Thoracic aorta (tissue), 2 donors: Measurements from ENCODE around the gene C19orf53. TPM values are rescaled to one million over a fixed set of nuclear protein-coding genes. Genes with fewer than 3 reads are reported as not detected.
A peak's percentile ranks its signal among the peaks of the same experiment; 100 is the strongest.
"Not testable (repeated sequence)": the region's sequence is repeated elsewhere in the genome, so short reads cannot be mapped to it uniquely, and the experiment has no call there.

Source experiments
- ATAC-seq: fragments of 150-250 bp; one replicate; pipeline ENCODE4 v1.8.0; 2017; ENCODE audit warnings: low read depth; ENCODE audit not compliant: insufficient number of reproducible peaks, low FRiP score
- DNase-seq: peaks from one replicate; pipeline ENCODE4 v3.0.0-alpha.2; 2020; ENCODE audit warnings: low spot score
- H3K27ac ChIP-seq, 2 donors: fragments of 200-600 bp; sonication (generic); 1 replicate in 1 of 2; 2 replicates in 1 of 2; pipeline ENCODE4 v1.5.1; 2016; ENCODE audit warnings: mild to moderate bottlenecking in 2 of 2, moderate library complexity in 2 of 2
- H3K27me3 ChIP-seq: fragments of 200-600 bp; sonication (generic); replicated peaks from 2 replicates; pipeline ENCODE4 v1.6.0; 2016; ENCODE audit warnings: mild to moderate bottlenecking; ENCODE audit not compliant: insufficient read depth
- H3K36me3 ChIP-seq: fragments of 200-600 bp; sonication (generic); one replicate; pipeline ENCODE4 v1.5.1; 2016
- H3K4me1 ChIP-seq, 2 donors: fragments of 200-600 bp; sonication (generic); 1 replicate in 1 of 2; 2 replicates in 1 of 2; pipeline versions ENCODE4 v1.5.1 to v1.6.0; 2016; ENCODE audit warnings: low read depth in 2 of 2, mild to moderate bottlenecking in 1 of 2; ENCODE audit not compliant: control insufficient read depth in 1 of 2
- H3K4me3 ChIP-seq: fragments of 200-600 bp; sonication (generic); 2 replicates; pipeline ENCODE4 v1.5.1; 2016; ENCODE audit warnings: mild to moderate bottlenecking
- H3K9me3 ChIP-seq: fragments of 200-600 bp; sonication (generic); 2 replicates; pipeline ENCODE4 v1.5.1; 2016
- total RNA-seq, 2 donors: library from RNA; depleted of rRNA; stranded (reverse); fragments of >200 nt; gene quantifications; one replicate each; pipeline versions ENCODE4 v1.1.0 to v1.2.3, GENCODE V29; 2016
- TF ChIP-seq, protein P1 (sequence below): fragments of 200-600 bp; sonication (generic); IDR thresholded peaks from one replicate; pipeline ENCODE4 v1.5.1; 2019; ENCODE audit warnings: antibody characterized with exemption

The C19orf53 gene
- total RNA-seq, 2 donors from 2014 or later = 114 to 128 TPM

DNA sequence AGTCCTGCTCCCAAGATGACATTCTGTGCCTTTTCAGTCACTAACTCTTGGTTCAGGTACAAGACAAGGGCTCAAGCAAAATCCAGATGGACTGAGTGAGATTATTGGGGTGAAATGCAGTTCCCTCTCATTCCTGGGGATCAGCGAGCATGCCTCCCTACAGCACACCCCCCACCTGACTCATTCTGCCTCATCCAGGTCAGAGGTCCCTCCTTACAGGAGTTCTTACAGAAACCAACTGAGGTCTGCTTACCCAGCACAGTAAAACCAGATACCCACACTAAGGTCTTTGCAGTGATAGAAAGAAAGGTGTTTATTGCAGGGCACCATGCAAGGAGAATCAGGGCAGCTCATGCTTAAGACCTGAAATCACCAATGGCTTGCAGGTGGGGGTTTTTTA lies 31.5 kb upstream of the C19orf53 start:
- H3K27ac ChIP-seq = no peak overlapping the region
- TF ChIP-seq, protein P1, sequence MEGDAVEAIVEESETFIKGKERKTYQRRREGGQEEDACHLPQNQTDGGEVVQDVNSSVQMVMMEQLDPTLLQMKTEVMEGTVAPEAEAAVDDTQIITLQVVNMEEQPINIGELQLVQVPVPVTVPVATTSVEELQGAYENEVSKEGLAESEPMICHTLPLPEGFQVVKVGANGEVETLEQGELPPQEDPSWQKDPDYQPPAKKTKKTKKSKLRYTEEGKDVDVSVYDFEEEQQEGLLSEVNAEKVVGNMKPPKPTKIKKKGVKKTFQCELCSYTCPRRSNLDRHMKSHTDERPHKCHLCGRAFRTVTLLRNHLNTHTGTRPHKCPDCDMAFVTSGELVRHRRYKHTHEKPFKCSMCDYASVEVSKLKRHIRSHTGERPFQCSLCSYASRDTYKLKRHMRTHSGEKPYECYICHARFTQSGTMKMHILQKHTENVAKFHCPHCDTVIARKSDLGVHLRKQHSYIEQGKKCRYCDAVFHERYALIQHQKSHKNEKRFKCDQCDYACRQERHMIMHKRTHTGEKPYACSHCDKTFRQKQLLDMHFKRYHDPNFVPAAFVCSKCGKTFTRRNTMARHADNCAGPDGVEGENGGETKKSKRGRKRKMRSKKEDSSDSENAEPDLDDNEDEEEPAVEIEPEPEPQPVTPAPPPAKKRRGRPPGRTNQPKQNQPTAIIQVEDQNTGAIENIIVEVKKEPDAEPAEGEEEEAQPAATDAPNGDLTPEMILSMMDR = no peak
- DNase-seq (no peak), ATAC-seq (no peak)
- H3K4me1 ChIP-seq = no peaks in the 10 kb centered on the region
- H3K27me3 ChIP-seq = no peaks in the 10 kb centered on the region
- no peaks in the 10 kb centered on the region for H3K9me3 ChIP-seq
- no peak overlapping the region for H3K4me3 ChIP-seq
- H3K36me3 ChIP-seq = no peaks in the 10 kb centered on the region

DNA sequence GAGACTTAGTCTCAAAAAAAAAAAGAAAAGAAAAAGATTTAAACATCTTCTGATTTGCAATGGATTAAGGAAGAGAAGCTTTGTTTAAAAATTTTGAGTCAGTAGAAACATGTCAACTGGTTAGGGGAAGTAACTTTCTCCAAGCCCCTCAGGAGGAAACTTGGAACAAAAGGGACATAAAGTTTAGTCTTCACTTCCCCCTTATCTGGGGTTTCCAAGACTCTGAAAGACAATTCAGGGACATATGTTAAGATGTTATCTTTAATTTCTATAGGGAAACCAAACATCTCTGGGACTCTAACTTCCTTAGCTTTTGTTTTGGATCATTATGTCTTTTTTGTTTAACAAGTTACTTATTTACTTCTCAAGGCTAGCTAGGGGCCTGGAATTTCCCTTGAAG lies 30.1 kb upstream of the C19orf53 start:
- no peak for DNase-seq
- TF ChIP-seq, protein P1 = no peak
- Histone ChIP-seq H3K27me3 (no peaks in the 10 kb centered on the region), H3K9me3 (no peaks in the 10 kb centered on the region), H3K27ac (no peak overlapping the region), H3K4me1 (peaks cover 5 to 9% of the 10 kb centered on the region in 2 donors), H3K4me3 (no peak overlapping the region), H3K36me3 (no peaks in the 10 kb centered on the region)
- no peak for ATAC-seq

DNA sequence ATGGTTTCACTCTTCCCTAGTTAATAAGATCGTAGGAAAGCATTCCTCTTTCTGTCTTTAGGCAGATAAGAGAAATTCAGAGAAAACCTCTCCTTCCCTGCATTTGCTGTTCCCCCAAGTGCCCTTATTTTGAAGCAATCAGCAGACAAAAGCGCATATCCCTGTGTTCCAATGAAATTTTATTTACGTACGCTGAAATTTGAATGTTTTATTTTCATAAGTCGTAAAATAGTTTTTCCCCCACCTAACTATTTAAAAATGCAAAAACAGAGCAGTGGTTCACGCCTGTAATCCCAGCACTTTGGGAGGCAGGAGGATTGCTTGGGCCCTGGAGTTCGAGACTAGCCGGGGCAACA lies 27.2 kb upstream of the C19orf53 start:
- TF ChIP-seq, protein P1 = no peak
- ATAC-seq (no peak), DNase-seq (no peak)
- peaks cover under 1% of the 10 kb centered on the region for H3K36me3 ChIP-seq
- H3K9me3 ChIP-seq = no peaks in the 10 kb centered on the region
- peaks cover 5 to 12% of the 10 kb centered on the region in 2 donors for H3K4me1 ChIP-seq
- H3K4me3 ChIP-seq = peak overlapping the region; percentile 90
- H3K27me3 ChIP-seq = no peaks in the 10 kb centered on the region
- peak overlapping the region; percentile 13 to 89 for H3K27ac ChIP-seq

DNA sequence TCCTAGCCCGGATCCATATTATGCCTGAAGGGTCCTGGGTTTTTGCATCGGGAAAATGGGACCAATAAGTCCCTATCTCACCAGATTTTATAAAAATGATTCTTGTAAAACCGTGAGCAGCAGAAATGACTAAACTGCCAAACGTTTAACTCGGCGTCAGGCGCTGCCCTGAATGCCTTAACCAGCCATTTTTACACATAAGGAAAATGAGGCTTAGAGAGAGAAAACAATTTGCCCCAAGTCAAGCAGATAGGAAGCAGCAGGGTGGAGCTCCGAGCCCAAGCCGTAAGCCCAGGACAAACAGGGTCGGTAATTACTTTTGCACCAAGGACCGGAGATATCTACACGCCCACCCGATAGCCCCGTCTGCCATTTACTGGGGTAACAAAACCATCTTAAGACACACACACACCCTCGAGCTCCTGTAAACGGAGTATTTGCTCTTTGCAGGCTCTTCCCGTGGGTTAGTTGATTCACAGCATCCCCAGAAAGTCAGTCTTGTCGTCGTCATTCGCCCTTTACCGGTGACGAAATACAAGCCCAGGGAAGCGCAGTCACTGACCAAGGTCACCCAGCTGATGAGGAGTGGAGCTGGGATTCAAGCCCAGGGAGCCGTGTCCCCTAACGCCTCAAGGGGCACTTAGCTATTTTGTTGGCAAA lies 26.0 kb upstream of the C19orf53 start:
- H3K27me3 ChIP-seq = no peaks in the 10 kb centered on the region
- ATAC-seq (no peak), DNase-seq (no peak)
- H3K27ac ChIP-seq = peak overlapping the region; percentile 66 to 89
- peaks cover 11% of the 10 kb centered on the region for H3K36me3 ChIP-seq
- H3K4me1 ChIP-seq = peaks cover 5 to 12% of the 10 kb centered on the region in 2 donors
- TF ChIP-seq, protein P1 = no peak
- no peaks in the 10 kb centered on the region for H3K9me3 ChIP-seq
- peak overlapping the region; percentile 90 for H3K4me3 ChIP-seq

DNA sequence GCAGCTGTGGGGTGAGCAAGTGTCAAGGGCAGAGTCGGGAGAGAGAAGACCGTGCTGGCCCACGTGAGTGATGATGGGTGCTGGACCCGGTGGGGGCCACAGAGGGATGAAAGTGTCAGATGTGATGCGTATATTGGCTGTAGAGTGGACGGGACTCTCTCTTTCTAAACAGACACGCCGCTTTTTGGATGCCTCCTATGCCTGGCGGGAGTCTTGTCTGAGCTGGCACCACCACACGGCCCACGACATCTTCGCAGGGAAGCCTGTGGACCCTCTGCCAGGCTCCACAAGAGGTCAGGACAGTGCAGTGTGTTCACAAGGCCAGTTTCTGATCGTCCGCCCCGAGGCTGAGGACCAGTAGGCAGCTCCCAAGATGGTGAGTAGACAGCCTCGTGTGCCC lies 22.8 kb upstream of the C19orf53 start:
- no peak overlapping the region for H3K4me3 ChIP-seq
- no peaks in the 10 kb centered on the region for H3K27me3 ChIP-seq
- ATAC-seq (no peak), DNase-seq (no peak)
- TF ChIP-seq, protein P1 = no peak
- peaks cover 5 to 12% of the 10 kb centered on the region in 2 donors for H3K4me1 ChIP-seq
- H3K27ac ChIP-seq = no peak overlapping the region
- peaks cover 41% of the 10 kb centered on the region for H3K36me3 ChIP-seq
- no peaks in the 10 kb centered on the region for H3K9me3 ChIP-seq

DNA sequence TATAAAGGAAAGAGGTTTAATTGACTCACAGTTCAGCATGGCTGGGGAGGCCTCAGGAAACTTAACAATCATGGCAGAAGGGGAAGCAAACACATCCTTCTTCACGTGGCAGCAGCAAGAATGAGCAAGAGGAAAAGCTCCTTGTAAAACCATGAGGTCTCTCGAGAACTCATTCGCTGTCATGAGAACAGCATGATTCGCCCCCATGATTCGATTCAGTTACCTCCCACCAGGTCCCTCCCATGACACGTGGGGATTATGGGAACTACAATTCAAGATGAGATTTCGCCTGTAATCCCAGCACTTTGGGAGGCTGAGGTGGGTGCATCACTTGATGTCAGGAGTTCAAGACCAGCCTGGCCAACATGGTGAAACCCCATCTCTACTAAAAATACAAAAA lies 20.6 kb upstream of the C19orf53 start:
- H3K4me1 ChIP-seq, H3K9me3 ChIP-seq, ATAC-seq, H3K27me3 ChIP-seq, H3K27ac ChIP-seq, H3K4me3 ChIP-seq, DNase-seq: not testable (repeated sequence)
- peaks cover 61% of the 10 kb centered on the region for H3K36me3 ChIP-seq
